Thymus (tissue), 11 donors: Measurements from ENCODE around the gene ALOX5AP. TPM values are rescaled to one million over a fixed set of nuclear protein-coding genes. Genes with fewer than 3 reads are reported as not detected.
A peak's percentile ranks its signal among the peaks of the same experiment; 100 is the strongest.

Experiments
- DNase-seq, 9 donors: peaks; one replicate each; pipeline ENCODE4 v3.0.0-alpha.2; 2013; ENCODE audit warnings: low spot score in 9 of 9, low read depth in 6 of 9, missing footprints in 1 of 9
- H3K27ac ChIP-seq, 2 donors: one replicate each; pipeline ENCODE4 v1.5.1; 2013; ENCODE audit warnings: control low read depth in 1 of 2, low read depth in 1 of 2, low read length in 1 of 2, mild to moderate bottlenecking in 1 of 2, moderate library complexity in 1 of 2
- H3K27me3 ChIP-seq, 2 donors: one replicate each; pipeline ENCODE4 v1.5.1; 2013; ENCODE audit warnings: low read length in 1 of 2; ENCODE audit not compliant: control insufficient read depth in 2 of 2, insufficient read depth in 1 of 2
- H3K36me3 ChIP-seq, 2 donors: one replicate each; pipeline ENCODE4 v1.5.1; 2013; ENCODE audit warnings: low read length in 1 of 2, mild to moderate bottlenecking in 1 of 2, moderate library complexity in 1 of 2; ENCODE audit not compliant: control insufficient read depth in 2 of 2, insufficient read depth in 2 of 2
- H3K4me1 ChIP-seq, 2 donors: one replicate each; pipeline ENCODE4 v1.5.1; 2013; ENCODE audit warnings: low read length in 2 of 2; ENCODE audit not compliant: control insufficient read depth in 2 of 2, insufficient read depth in 2 of 2
- H3K4me3 ChIP-seq, 2 donors: one replicate each; pipeline ENCODE4 v1.5.1; 2013; ENCODE audit warnings: low read length in 2 of 2, control low read depth in 1 of 2, mild to moderate bottlenecking in 1 of 2
- H3K9me3 ChIP-seq, 2 donors: one replicate each; pipeline ENCODE4 v1.5.1; 2013; ENCODE audit warnings: low read length in 1 of 2, mild to moderate bottlenecking in 1 of 2; ENCODE audit not compliant: control insufficient read depth in 2 of 2, insufficient read depth in 1 of 2
- WGBS: extraction: QIAGEN DNeasy Blood & Tissue Kit; methylation state at CpG from one replicate; pipeline ENCODE4 v1.1.7; 2013; 5-methylcytosine and 5-hydroxymethylcytosine counted together
- polyA plus RNA-seq: library from polyadenylated mRNA; stranded (reverse); fragments of 200-250 nt; gene quantifications from one replicate; pipeline ENCODE4 v1.2.3, GENCODE V29; 2013
- total RNA-seq: library from RNA; stranded (reverse); fragments of 120-200 nt; gene quantifications from one replicate; pipeline ENCODE4 v1.2.4, GENCODE V29; 2013
- donor health status: healthy.

ALOX5AP gene
- total and polyA plus RNA-seq, 2 donors: 36.9 to 77.1 TPM

DNA sequence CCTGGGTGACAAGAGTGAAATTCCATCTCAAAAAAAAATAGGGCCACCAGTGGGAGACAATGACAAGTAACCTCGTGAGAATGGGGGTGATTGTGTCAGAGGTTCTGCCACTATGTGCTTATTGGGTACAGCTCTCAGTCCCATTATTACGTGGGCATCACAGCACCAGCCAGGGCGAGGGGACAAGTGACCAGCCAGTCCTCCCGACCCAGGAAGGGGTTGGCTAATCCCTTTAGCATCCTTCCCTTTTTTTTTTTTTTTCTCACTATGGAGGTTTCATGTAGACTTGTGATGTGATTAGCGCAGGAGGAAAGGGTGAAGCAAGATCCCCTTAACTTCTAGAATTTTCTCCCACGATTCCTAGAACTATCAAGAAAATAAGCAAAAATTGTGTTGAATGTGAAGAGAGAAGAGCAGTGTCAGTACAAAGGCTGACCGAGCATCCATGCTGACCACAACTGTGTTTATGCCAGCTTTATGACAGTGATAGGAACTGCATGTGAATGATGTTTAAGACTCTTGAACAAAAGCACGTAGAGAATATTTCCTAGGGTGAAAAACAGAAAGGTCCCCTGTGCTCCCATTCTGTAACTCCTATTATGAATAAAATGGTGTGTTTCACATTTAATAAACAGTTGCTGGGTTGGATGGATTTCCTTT, 50.0 kb downstream of the ALOX5AP start:
- H3K27me3 ChIP-seq: no peaks in the 10 kb centered on the region
- no peak overlapping the region for H3K4me3 ChIP-seq
- no peaks in the 10 kb centered on the region for H3K4me1 ChIP-seq
- WGBS: 83% methylated on average over 8 of the region's 8 CpGs
- DNase-seq: no peak
- no peaks in the 10 kb centered on the region for H3K9me3 ChIP-seq
- no peak overlapping the region for H3K27ac ChIP-seq
- H3K36me3 ChIP-seq: no peaks in the 10 kb centered on the region

DNA sequence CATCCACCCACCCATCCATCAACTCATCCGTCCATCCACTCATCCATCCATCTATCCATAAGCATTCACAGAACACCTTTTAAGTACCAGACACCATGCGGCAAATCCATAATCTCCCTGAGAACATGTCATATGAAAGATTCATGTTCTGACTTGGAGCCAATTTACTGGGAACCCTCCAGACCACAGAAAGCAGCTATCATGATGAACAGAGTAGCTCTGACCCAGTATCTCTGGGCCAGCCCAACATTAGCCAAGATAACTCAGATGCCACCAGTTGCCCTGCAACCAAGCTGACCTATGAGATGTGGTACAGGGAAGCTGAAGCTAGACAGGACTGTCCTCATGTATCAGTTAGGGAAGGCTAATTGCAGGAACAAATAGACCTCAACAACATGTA, 51.3 kb downstream of the ALOX5AP start:
- H3K4me1 ChIP-seq: no peaks in the 10 kb centered on the region
- no peak for DNase-seq
- H3K9me3 ChIP-seq: no peaks in the 10 kb centered on the region
- H3K4me3 ChIP-seq: no peak overlapping the region
- H3K27me3 ChIP-seq: no peaks in the 10 kb centered on the region
- no peak overlapping the region for H3K27ac ChIP-seq
- WGBS: 100% methylated on average over 2 of the region's 2 CpGs
- H3K36me3 ChIP-seq: no peaks in the 10 kb centered on the region

DNA sequence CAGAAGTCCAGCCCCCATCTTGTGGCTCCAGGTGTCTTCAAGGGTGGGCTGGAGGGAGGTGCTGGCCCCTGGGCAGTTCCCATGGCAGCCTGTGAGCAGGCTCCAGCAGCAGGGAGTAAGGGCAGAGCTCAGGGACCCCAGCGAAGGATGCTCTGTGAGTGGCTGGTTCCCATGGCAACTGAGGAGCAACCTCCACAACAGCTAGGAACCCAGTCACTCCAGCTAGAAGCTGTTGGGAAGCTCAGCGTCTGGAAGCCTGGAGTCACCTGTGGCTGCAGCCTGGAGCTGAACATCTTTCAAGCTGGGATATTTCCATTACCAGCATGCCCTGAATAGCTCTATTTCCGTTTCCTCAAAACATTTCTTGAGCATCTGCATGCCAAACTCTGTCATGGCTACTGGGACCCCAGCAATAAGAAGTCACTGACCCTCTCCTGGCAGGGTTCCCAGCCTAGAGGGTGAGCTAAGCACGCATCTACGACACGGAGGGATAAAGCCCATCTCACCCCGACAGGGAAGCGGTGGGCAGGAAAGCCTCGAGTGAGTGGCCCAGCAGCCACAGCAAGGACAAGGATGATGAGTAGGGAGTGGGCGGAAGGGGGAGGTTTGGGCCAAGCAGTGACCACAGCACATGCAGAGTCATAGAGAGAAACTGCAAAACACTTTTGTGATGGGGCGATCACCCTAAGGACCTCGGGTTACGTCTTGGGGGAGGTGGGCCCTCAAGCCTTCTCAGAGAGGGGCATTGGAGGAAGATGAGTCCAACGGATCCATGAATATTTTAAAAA, 52.6 kb downstream of the ALOX5AP start:
- H3K36me3 ChIP-seq: no peaks in the 10 kb centered on the region
- 94% methylated on average over 14 of the region's 14 CpGs for WGBS
- peaks cover 0 to 8% of the 10 kb centered on the region in 2 donors for H3K4me1 ChIP-seq
- H3K27ac ChIP-seq: no peak overlapping the region
- H3K9me3 ChIP-seq: no peaks in the 10 kb centered on the region
- H3K27me3 ChIP-seq: no peaks in the 10 kb centered on the region
- H3K4me3 ChIP-seq: no peak overlapping the region
- DNase-seq: no peak

DNA sequence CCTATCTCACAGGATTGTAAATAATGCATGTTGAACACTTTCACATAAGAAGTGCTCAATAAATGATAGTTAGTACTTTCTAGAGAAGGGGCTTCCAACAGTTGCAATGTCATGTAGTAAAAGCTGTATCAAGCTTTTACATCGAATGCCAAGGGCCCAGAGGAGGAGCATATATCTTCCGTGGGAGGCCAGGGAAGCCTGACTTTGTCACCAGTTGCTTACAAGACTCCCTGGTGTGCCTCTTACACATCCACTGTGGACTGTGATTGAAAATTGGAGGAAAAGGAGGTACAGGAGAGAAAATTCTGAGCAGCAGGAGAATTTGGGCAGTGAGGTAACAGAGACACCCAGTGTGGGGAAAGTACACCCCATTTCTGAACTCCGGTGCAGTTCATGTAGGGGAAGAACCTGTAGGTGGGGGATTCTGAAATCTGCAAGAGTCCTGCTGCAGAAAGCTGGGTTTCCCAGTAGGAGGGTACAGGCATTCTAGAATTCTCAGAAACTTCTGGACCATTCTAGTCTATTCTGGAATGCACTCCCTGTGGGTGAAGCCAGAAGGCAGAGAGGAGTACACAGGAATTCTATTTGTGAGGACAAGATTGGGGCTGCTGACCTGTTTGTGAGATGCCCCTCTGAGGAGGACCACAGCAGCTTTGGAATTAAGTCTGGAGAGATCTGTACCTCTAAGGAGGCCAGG, 54.0 kb downstream of the ALOX5AP start:
- 96% methylated on average over 3 of the region's 3 CpGs for WGBS
- Histone ChIP-seq H3K4me1 (peaks cover 0 to 8% of the 10 kb centered on the region in 2 donors), H3K4me3 (no peak overlapping the region), H3K27ac (no peak overlapping the region), H3K36me3 (no peaks in the 10 kb centered on the region), H3K27me3 (no peaks in the 10 kb centered on the region), H3K9me3 (no peaks in the 10 kb centered on the region)
- DNase-seq: no peak

DNA sequence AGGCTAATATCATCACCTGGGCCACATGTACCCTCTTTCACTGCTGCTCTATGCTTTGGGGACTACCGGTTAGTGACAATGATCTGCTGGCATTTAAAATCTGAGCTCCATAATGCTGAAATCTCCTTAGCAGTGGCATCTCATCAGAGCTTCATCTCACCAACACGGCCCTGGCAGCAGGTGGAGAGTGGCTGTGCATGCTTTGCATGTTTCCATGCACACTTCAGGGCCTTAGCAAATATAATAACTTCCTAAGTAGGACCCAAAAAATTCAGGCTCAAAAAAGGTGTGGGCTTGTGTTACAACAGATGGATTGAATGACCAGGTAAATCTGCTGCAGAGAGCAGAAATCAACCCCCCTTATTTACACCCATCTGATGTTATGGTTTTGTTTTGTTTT, 55.2 kb downstream of the ALOX5AP start:
- Histone ChIP-seq H3K36me3 (no peaks in the 10 kb centered on the region), H3K27me3 (no peaks in the 10 kb centered on the region), H3K4me3 (no peak overlapping the region), H3K9me3 (no peaks in the 10 kb centered on the region), H3K4me1 (peaks cover 0 to 8% of the 10 kb centered on the region in 2 donors), H3K27ac (no peak overlapping the region)
- no peak for DNase-seq
- WGBS: 98% methylated on average over 2 of the region's 2 CpGs

DNA sequence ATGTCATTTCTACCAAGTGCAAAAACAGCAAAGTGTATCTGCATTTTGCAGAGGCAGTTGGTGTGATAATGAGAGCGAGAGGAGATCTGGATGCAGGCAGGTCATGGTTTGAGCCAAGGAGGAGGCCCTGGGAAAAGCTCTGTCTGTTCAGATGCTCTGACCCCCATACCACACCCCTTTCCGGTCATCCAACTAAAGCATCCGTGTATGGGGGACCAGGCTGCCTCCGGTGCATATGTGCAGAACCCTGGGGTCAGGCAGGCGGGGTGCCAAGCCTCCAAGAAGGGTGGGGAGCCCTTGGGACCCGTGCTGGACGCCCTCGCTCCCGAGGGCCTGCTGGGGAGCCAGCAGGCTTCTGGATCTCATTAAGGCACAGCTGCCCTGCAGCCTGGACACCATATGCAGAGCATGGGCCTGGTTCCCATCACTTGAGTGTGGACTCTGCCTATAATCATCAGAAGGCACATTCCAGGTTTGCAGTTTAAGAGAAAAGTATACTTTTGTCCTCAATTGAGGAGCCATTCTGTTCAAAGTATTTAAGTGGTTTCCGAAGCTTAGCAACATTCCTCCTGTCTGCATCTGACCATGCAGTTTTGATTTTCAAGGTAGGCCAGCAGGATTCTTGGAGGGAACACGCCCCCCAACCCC, 56.1 kb downstream of the ALOX5AP start:
- H3K27ac ChIP-seq: no peak overlapping the region
- 97% methylated on average over 11 of the region's 11 CpGs for WGBS
- no peaks in the 10 kb centered on the region for H3K27me3 ChIP-seq
- no peak overlapping the region for H3K4me3 ChIP-seq
- DNase-seq: no peak
- H3K36me3 ChIP-seq: no peaks in the 10 kb centered on the region
- H3K9me3 ChIP-seq: no peaks in the 10 kb centered on the region
- H3K4me1 ChIP-seq: peaks cover 0 to 11% of the 10 kb centered on the region in 2 donors

DNA sequence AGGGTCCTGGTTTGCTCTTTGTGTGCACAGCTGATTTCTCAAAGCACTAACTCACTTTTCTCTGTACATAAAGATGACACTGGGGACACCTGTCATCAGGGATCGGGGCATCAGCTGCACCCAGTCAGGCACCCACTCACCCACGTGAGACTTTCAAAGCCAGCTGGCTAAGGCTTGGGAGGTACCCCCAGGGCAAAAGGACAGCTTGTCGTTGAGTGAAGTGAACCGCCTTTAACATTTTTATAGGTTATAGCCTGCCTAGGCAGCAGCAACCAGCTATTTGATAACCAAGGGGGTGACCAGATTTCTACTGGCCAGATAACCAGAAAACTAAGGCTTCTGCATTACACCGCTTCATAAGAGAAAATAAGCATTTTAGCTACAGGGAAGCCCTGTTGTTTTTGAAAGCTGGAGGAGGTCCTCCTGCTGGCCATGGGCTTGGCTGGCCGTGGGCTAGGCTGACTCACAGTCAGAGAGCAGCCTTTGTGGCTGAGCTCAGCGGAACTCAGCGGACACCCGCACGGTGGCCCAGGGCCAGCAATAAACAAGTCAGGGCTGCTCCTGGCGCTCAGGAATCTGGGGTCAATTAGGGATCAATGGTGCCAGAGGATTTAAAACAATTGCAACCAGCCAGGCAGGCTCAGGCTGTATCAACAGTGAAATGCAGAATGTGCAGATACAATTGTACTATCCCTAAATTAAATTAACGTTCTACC, 57.1 kb downstream of the ALOX5AP start:
- no peak overlapping the region for H3K27ac ChIP-seq

DNA sequence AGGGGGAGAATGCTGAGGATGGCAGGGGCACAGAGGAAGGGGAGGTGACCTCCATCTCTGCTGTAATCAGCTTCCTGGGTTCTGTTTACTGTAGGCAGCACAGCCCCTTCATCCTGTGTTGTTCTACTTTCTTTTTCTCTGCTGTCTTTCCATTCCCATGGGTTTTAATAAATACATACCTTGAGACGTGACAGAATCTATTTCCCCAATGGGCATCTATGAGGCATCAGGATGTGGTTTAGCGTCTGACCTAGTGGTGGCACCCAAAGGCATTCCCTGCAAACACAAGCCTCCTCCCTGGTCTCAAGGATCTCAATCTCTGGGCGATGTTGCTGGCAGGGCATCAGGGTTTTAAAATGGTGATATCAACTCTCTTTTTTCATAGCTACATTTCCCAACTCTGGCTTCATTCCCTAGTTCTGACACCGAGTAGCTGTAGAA, 60.8 kb downstream of the ALOX5AP start:
- H3K27me3 ChIP-seq: no peaks in the 10 kb centered on the region
- no peaks in the 10 kb centered on the region for H3K36me3 ChIP-seq
- no peaks in the 10 kb centered on the region for H3K9me3 ChIP-seq
- WGBS: 43% methylated on average over 4 of the region's 4 CpGs
- H3K4me3 ChIP-seq: no peak overlapping the region
- DNase-seq: peak in 3 of 9 donors; percentile 21 to 47 (median 24)
- no peak overlapping the region for H3K27ac ChIP-seq
- peaks cover 0 to 15% of the 10 kb centered on the region in 2 donors for H3K4me1 ChIP-seq

More for the DNA sequence above, 57.1 kb downstream of the ALOX5AP start:
- H3K4me1 ChIP-seq: peaks cover 0 to 15% of the 10 kb centered on the region in 2 donors
- 88% methylated on average over 12 of the region's 12 CpGs for WGBS
- H3K4me3 ChIP-seq: no peak overlapping the region
- no peaks in the 10 kb centered on the region for H3K9me3 ChIP-seq
- DNase-seq: no peak
- H3K36me3 ChIP-seq: no peaks in the 10 kb centered on the region
- H3K27me3 ChIP-seq: no peaks in the 10 kb centered on the region
